ENCODE measurements around the gene TP53I11.

TP53I11 gene

GRCh38 chr11:44950625-44951476 lies at the start of gene TP53I11:
TSS of gene TP53I11 (minus strand) at chr11:44950883. CDS start at chr11:44938335, 12,548 bp downstream.
- peak; percentile 23 for DNase-seq

GRCh38 chr11:44999068-44999467 lies 48.4 kb upstream of the TP53I11 start:
- no peak for DNase-seq

GRCh38 chr11:44998051-44998450 lies 47.4 kb upstream of the TP53I11 start:
- DNase-seq: no peak

GRCh38 chr11:44997566-44997965 lies 46.9 kb upstream of the TP53I11 start:
- no peak for DNase-seq

GRCh38 chr11:44994753-44995152 lies 44.1 kb upstream of the TP53I11 start:
- no peak for DNase-seq

GRCh38 chr11:44993971-44994704 lies 43.5 kb upstream of the TP53I11 start:
- no peak for DNase-seq

GRCh38 chr11:44992774-44993173 lies 42.1 kb upstream of the TP53I11 start:
- DNase-seq: no peak

GRCh38 chr11:44992181-44992582 lies 41.5 kb upstream of the TP53I11 start:
- no peak for DNase-seq

- no peak for DNase-seq
These were observed 40.0 kb upstream of the TP53I11 start for GRCh38 chr11:44990665-44991064.

- no peak for DNase-seq
These were observed 39.3 kb upstream of the TP53I11 start for GRCh38 chr11:44989831-44990566.

GRCh38 chr11:44988981-44989635 lies 38.4 kb upstream of the TP53I11 start:
- DNase-seq: no peak

GRCh38 chr11:44988111-44988510 lies 37.4 kb upstream of the TP53I11 start:
- DNase-seq: no peak

- DNase-seq: no peak
These were observed 36.8 kb upstream of the TP53I11 start for GRCh38 chr11:44987506-44987905.

GRCh38 chr11:44986315-44986714 lies 35.6 kb upstream of the TP53I11 start:
- DNase-seq: no peak

- DNase-seq: no peak
These were observed 35.0 kb upstream of the TP53I11 start for GRCh38 chr11:44985721-44986120.

GRCh38 chr11:44983786-44984185 lies 33.1 kb upstream of the TP53I11 start:
- DNase-seq: no peak

GRCh38 chr11:44982496-44983062 lies 31.9 kb upstream of the TP53I11 start:
- no peak for DNase-seq

- DNase-seq: no peak
These were observed 30.1 kb upstream of the TP53I11 start for GRCh38 chr11:44980533-44981427.

- no peak for DNase-seq
These were observed 29.1 kb upstream of the TP53I11 start for GRCh38 chr11:44979543-44980399.

- peak; percentile 93 for DNase-seq
These were observed 28.3 kb upstream of the TP53I11 start for GRCh38 chr11:44978961-44979331.

Data from NCI-H526 treated with DMSO at 0.1 percent for 48 hours (cell line).